Adipocyte (in vitro differentiated cells): ENCODE data around the gene KCNN3.

Experiments
- DNase-seq: peaks from one replicate; pipeline ENCODE4 v3.0.0-alpha.2; 2015; ENCODE audit warnings: low read depth
- H3K27me3 ChIP-seq: replicated peaks from 2 replicates; pipeline ENCODE4 v1.7.0; 2013; ENCODE audit warnings: mild to moderate bottlenecking, low read length, moderate library complexity; ENCODE audit not compliant: control insufficient read depth, insufficient read depth
- H3K36me3 ChIP-seq: 2 replicates; pipeline ENCODE4 v1.7.0; 2013; ENCODE audit warnings: low read length, mild to moderate bottlenecking, moderate library complexity; ENCODE audit not compliant: control insufficient read depth, insufficient read depth, severe bottlenecking
- H3K4me1 ChIP-seq: 2 replicates; pipeline ENCODE4 v1.7.0; 2013; ENCODE audit warnings: mild to moderate bottlenecking, low read length, moderate library complexity; ENCODE audit not compliant: control insufficient read depth, insufficient read depth
- H3K4me3 ChIP-seq: 2 replicates; pipeline ENCODE4 v1.7.0; 2013; ENCODE audit warnings: mild to moderate bottlenecking, low read length, moderate library complexity
- H3K9ac ChIP-seq: 2 replicates; pipeline ENCODE4 v1.7.0; 2013; ENCODE audit warnings: mild to moderate bottlenecking, low read length, moderate library complexity
- H3K9me3 ChIP-seq: 2 replicates; pipeline ENCODE4 v1.7.0; 2013; ENCODE audit warnings: mild to moderate bottlenecking, low read length, moderate library complexity; ENCODE audit not compliant: control insufficient read depth

KCNN3 gene

DNA sequence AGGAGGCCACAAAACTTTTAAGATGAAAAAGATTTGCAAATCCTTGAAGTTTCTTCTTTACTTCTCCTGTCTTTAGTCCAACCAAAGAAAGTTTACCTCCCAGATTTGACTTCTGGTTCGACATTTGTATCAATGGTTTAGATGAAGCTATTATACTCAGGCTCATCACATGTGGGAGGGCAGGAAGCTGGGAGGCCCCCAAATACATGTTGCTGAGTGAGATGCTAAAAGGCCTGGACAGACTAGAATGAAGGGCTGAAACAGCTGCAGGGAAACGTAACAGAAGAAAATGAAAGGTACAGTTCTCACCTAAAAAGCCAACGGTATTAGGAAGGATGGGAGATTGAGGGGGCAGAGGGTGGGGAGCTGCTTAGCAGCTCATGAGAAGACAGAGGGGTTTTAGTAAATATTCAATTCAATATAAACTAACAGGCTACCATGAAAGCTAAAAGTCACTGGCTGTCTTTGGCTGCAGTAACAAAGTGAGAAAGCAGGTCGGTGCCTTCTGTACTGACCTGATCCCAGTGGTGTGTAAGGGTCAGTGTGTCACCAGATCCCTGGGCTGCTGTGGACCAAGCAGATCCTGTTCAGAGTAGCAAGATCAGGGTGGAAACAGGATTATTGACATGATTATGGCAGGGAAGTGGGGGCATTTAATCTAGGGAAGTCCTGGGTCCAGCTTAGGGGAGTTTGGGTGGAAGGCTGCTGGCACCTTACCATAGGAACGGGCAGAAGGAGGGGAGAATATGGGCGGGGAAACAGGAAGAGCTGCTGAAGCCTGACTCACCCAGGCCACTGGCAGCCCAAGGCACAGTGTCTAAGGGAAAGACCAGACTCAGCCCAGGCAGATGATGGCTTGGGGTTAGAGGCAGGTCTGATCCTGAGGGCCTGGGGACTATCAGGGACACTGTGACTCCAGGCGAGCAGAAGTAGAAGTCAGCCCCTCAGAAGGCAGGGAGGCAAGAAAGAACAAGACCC is 60.4 kb downstream of the KCNN3 start:
- H3K9ac ChIP-seq, result no peak overlapping the region
- H3K36me3 ChIP-seq, result no peaks in the 10 kb centered on the region
- H3K4me3 ChIP-seq, result no peak overlapping the region
- peaks cover 7% of the 10 kb centered on the region for H3K4me1 ChIP-seq
- DNase-seq, result peak; percentile 22
- H3K9me3 ChIP-seq, result no peaks in the 10 kb centered on the region
- H3K27me3 ChIP-seq, result peaks cover 52% of the 10 kb centered on the region

DNA sequence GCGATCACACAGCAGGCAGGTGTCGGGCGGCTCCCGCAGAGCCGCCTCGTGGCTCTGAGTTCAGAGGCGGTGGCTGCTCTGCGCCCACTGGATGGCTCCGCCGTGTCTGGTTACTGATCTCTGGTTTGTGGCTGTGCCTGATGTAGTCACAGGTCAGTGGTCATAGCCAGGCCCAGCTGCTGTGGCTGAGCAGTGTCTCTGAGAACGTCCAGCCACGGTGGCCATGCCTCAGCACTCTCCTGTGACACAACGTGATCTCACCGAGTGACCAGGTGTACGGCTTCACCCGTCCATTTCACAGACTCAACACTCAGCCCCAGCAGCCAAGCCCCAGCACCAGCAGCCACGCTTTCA is 61.2 kb downstream of the KCNN3 start:
- no peak for DNase-seq
- Histone ChIP-seq H3K9me3 (no peaks in the 10 kb centered on the region), H3K36me3 (no peaks in the 10 kb centered on the region), H3K27me3 (peaks cover 56% of the 10 kb centered on the region), H3K4me1 (peaks cover 7% of the 10 kb centered on the region), H3K4me3 (no peak overlapping the region), H3K9ac (no peak overlapping the region)

DNA sequence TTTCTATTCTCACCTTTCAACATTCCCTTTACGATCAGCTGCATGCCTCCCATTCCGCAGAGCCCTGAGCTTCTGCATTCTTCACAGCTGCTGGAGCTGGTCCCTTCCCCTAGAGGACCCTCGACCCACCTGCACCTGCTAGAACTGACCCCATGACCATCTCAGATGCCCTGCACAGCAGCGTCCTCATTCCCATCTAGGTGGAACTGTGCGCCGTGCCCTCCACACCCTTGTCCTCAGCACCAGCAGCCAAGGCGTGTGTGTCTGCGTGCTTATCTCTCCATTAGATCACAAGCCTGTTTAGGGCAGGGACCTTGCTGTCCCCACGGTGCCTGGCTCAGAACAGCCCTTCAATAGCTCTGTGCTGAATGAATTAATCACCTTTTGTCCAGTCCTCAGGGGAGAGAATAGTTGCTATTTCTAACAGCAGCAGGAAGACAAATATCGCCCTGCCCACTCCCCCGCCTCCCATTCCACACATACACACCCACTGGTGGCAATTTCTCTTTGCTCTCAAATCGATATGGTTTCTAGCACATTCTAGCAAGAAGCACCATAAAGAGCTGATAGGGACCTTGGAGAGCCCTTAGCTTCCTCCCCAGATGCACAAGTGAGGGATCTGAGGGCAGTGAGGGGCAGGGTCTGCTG is 61.7 kb downstream of the KCNN3 start:
- DNase-seq, result no peak
- H3K27me3 ChIP-seq, result peaks cover 56% of the 10 kb centered on the region
- no peak overlapping the region for H3K9ac ChIP-seq
- no peak overlapping the region for H3K4me3 ChIP-seq
- no peaks in the 10 kb centered on the region for H3K36me3 ChIP-seq
- H3K9me3 ChIP-seq, result no peaks in the 10 kb centered on the region
- peaks cover 7% of the 10 kb centered on the region for H3K4me1 ChIP-seq

DNA sequence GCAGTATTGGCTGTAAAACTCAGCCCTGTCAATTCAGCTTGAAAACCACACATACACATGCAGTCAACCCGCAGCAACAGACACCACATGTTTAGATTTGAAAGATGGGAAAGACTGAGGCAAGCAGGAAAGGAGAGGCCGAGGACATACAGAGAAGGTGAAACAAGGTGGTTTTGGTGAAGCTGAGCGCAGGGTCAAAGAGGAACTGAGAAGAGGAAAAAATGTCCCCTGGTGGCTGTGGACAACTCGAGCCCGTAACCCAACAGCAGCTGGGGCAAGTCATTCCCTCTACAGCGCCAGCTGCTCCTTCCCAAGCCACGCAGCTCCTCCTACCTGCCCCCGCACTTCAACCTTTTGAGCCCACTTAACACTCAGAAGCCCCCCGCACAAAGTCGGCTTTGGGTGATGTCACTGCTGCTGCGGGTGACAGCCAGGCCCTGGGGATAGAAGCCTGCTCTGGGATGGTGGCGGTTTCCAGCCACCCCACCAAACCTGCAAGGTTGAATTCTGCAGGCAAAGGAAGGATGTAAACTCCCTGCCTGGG is 63.0 kb downstream of the KCNN3 start:
- H3K9me3 ChIP-seq, result no peaks in the 10 kb centered on the region
- peaks cover 60% of the 10 kb centered on the region for H3K27me3 ChIP-seq
- peaks cover 7% of the 10 kb centered on the region for H3K4me1 ChIP-seq
- no peaks in the 10 kb centered on the region for H3K36me3 ChIP-seq
- no peak for DNase-seq
- H3K4me3 ChIP-seq, result no peak overlapping the region
- no peak overlapping the region for H3K9ac ChIP-seq

DNA sequence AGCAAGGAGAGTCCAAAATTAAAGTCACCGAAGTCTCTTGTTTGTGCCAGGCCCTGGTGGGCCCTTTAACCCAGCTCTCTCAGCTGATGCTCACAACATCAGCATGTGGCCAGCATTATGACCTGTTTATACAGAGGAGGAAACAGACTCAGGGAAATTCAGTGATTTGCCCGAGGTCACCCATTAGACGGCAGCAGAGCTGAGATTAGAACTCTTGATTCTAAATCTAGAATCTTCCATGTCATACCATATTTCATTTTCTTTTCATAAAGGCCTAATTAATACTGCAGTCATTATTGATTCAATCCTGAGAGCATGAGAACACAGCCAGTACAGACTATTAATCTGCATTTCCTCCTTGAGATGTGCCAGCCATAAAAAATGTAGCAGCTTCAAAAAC is 63.7 kb downstream of the KCNN3 start:
- H3K27me3 ChIP-seq, result peaks cover 68% of the 10 kb centered on the region
- no peak overlapping the region for H3K9ac ChIP-seq
- H3K4me1 ChIP-seq, result peaks cover 7% of the 10 kb centered on the region
- H3K36me3 ChIP-seq, result no peaks in the 10 kb centered on the region
- no peak overlapping the region for H3K4me3 ChIP-seq
- DNase-seq, result no peak
- H3K9me3 ChIP-seq, result no peaks in the 10 kb centered on the region

DNA sequence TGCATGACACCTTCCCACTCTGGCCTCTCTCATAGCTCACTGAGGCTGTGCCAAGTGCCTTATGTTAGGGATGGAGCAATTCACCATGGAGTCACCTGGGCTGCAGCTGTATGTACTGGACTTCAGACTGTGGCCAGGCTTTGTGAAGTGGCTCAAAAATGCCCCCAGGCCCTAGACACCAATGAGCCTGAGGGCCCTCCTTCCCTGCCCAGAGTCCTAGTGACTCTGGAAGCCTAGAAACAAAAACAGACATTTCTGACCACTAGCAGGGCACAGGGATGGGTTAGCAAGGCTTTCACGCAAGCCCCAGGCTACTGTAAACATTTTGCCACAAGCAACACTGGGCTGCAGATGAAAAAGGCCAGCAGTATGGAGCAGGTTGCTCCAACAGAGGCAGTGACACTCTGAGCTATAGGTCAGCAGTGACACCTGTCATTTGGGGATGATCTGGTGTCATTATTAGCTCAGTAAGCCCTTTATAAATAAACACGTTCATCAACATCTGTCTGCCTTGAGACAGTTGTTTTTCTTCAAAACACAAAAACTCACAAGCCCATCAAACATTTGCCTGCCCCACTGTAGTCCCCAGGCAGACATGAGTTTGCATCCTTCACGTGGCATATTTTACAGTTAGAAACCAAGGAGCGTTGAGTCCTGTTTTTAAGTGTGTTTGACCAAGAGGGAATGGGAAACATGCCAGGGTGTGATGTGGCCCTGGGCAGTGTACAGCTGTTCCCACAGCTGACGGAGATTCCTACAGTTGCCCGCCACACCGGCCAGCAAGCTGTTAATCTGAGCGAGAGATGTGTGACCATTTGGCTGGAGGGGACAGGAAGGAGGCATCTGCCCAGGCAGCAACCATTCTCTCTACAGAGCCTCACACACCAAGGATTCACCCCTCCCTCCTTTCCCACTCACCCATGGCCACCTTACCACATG is 66.8 kb downstream of the KCNN3 start:
- peaks cover 80% of the 10 kb centered on the region for H3K27me3 ChIP-seq
- no peaks in the 10 kb centered on the region for H3K9me3 ChIP-seq
- DNase-seq, result no peak
- no peaks in the 10 kb centered on the region for H3K36me3 ChIP-seq
- H3K9ac ChIP-seq, result no peak overlapping the region
- H3K4me3 ChIP-seq, result no peak overlapping the region
- H3K4me1 ChIP-seq, result peaks cover 6% of the 10 kb centered on the region

DNA sequence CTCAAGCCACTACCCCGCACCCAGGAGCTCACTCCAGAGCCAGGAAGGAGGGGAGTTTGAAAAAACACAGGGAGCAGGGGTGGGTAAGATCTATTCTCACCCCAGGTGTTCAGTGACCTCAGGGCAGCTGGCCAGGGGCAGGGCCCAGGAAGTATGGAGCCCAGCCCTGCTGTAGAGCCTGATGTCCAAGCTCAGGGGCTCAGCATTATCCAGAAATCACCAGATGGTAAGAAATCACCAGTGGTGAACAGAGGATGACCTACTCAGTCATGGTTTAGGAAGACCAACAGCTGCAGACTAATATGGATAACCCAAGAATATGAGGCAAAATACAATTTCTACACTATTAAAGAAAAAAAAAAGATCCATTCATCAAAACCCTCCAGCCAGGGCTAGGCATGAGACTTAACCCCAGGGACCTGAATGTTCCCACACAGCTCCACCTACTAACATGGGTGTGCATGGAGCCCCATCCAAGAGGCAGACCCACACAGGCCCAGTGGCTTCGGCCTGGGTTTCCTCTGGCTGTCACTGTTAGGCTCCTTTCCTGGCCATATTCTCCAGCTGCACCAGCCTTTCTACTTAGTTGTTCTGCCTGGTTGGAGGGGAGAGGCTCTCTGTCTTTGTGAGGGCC is 67.6 kb downstream of the KCNN3 start:
- Histone ChIP-seq H3K9ac (no peak overlapping the region), H3K4me1 (peaks cover 9% of the 10 kb centered on the region), H3K36me3 (no peaks in the 10 kb centered on the region), H3K9me3 (no peaks in the 10 kb centered on the region), H3K27me3 (peaks cover 80% of the 10 kb centered on the region), H3K4me3 (no peak overlapping the region)
- no peak for DNase-seq

DNA sequence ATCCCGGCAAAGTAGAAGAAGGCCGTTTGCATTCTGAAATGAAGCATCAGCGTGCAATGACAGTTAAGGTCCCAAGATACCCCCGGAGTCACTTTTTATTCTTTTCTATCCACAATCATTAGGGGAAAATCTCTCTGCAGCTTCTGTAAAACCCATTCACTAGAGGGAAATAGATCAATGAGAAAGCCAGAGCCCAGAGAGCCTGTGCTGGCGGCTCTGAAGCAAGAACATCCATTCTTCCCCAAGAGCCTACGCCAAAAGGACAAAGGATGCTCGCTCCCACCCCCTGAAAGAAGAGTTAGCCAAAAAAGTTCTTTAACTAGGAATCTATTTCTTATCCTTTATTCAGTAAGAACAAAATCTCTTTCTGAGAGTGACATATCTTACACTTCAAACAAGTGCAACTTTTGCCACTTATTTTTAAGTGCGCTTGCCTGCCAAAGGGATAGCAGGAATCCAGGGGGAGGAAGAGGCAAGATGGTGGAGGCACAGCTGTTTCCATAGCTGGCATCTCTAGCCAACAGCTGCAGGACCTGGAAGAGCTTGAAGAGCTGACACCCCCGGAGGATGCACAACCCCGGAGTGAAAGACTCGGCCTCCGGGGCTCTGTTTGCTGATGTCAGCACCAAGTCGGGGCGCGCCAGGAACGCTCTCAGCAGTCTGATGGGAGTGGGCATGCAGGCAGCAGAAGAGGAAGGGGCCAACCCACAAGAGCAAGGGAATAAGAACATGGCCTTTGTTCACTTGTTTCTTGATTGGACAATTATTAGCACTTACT is 68.7 kb downstream of the KCNN3 start:
- peaks cover 9% of the 10 kb centered on the region for H3K4me1 ChIP-seq
- H3K36me3 ChIP-seq, result no peaks in the 10 kb centered on the region
- peaks cover 85% of the 10 kb centered on the region for H3K27me3 ChIP-seq
- no peaks in the 10 kb centered on the region for H3K9me3 ChIP-seq
- H3K9ac ChIP-seq, result no peak overlapping the region
- no peak for DNase-seq
- H3K4me3 ChIP-seq, result no peak overlapping the region

DNA sequence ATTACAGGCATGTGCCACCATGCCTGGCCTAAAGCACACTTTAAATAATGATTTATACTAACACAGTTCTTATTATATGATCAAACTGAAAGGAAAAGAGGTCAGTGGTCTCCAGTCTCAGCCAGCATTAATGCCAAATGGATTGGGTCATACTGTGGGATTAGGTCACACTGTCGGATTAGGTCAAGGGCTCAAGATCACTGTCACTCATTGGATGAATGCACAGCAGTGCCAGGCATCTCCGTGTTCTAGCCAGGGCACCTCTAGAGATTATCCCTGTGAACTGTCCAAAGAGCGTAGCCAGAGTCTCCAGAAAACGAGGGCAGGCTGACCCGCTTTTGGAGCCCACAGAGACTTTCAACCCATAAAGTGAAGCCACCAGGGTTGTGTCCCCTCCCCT is 70.9 kb downstream of the KCNN3 start:
- no peak overlapping the region for H3K9ac ChIP-seq
- DNase-seq, result no peak
- no peaks in the 10 kb centered on the region for H3K9me3 ChIP-seq
- H3K27me3 ChIP-seq, result peaks cover 83% of the 10 kb centered on the region
- no peaks in the 10 kb centered on the region for H3K36me3 ChIP-seq
- H3K4me3 ChIP-seq, result no peak overlapping the region
- peaks cover 9% of the 10 kb centered on the region for H3K4me1 ChIP-seq

DNA sequence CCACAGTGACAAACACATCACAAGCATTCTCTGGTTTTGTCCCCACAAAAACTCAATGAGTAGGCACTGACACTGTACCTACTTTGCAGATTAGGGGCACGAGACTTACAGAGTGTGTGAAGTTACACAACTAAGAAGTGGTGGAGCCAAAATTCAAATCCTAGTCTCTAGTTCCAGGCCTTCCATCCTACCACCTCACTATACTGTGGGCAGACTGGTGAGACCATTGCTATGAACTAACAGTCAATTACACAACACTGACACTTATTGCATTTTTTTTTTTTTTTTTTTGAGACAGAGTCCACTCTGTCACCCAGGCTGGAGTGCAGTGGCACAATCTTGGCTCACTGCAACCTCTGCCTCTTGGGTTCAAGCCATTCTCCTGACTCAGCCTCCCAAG is 71.4 kb downstream of the KCNN3 start:
- DNase-seq, result no peak
- Histone ChIP-seq H3K4me1 (peaks cover 9% of the 10 kb centered on the region), H3K36me3 (no peaks in the 10 kb centered on the region)

More for the DNA sequence above, 71.4 kb downstream of the KCNN3 start:
- Histone ChIP-seq H3K27me3 (peaks cover 79% of the 10 kb centered on the region), H3K9me3 (no peaks in the 10 kb centered on the region), H3K4me3 (no peak overlapping the region), H3K9ac (no peak overlapping the region)
